Testis (tissue), 2 donors: ENCODE data around the gene SEMA6A.

ENCODE experiments used
- POLR2A ChIP-seq: fragments of 450-650 bp; IDR thresholded peaks from one replicate; pipeline ENCODE4 v1.6.1; 2017; ENCODE audit warnings: antibody characterized with exemption, mild to moderate bottlenecking, moderate library complexity
- TF ChIP-seq, protein P1 (sequence below), 3 experiments: fragments of 450-650 bp in 2 of 3; fragments of 200-600 bp in 1 of 3; sonication (generic) in 1 of 3; IDR thresholded peaks; one replicate each; pipeline ENCODE4 v1.5.1; 2016 to 2019; ENCODE audit warnings: antibody characterized with exemption in 3 of 3, mild to moderate bottlenecking in 2 of 3, moderate library complexity in 1 of 3

DNA sequence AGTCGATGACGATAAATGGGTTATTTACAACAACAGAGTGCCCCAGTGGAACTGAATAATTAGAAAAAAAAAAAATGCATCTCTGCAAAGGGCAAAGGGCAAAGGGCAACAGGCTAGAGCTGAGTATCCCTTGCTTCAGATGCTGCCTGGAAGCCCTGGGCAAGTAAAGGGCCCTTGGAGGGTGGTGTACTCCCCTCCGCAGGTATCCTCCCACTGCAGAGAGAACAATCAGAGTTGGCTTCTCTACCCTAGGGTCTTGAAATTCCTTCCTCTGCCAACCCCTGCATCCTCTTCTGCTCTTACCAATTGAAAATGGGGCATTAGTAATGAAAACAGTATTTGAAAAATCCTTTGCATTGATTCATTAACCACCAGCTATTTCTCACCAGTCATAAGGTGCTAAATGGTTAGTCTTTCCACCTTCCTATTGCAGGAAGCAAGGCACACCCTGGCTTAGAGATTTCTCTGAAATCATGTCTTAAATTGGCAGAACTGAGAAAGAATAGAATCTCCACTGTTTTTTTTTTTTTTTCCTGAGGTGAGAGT, 122.6 kb downstream of the SEMA6A start:
- TF ChIP-seq, protein P1, sequence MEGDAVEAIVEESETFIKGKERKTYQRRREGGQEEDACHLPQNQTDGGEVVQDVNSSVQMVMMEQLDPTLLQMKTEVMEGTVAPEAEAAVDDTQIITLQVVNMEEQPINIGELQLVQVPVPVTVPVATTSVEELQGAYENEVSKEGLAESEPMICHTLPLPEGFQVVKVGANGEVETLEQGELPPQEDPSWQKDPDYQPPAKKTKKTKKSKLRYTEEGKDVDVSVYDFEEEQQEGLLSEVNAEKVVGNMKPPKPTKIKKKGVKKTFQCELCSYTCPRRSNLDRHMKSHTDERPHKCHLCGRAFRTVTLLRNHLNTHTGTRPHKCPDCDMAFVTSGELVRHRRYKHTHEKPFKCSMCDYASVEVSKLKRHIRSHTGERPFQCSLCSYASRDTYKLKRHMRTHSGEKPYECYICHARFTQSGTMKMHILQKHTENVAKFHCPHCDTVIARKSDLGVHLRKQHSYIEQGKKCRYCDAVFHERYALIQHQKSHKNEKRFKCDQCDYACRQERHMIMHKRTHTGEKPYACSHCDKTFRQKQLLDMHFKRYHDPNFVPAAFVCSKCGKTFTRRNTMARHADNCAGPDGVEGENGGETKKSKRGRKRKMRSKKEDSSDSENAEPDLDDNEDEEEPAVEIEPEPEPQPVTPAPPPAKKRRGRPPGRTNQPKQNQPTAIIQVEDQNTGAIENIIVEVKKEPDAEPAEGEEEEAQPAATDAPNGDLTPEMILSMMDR (IDR thresholded peaks at IDR 0.05), result no peak
- TF ChIP-seq POLR2A, result no peak
